ENCODE data around the gene SIGLECL1. TPM values are rescaled to one million over a fixed set of nuclear protein-coding genes. Genes with fewer than 3 reads are reported as not detected.

Gene SIGLECL1
- total RNA-seq, 2 experiments from 2014 or later, result 0.18 TPM; not detected in 1

DNA sequence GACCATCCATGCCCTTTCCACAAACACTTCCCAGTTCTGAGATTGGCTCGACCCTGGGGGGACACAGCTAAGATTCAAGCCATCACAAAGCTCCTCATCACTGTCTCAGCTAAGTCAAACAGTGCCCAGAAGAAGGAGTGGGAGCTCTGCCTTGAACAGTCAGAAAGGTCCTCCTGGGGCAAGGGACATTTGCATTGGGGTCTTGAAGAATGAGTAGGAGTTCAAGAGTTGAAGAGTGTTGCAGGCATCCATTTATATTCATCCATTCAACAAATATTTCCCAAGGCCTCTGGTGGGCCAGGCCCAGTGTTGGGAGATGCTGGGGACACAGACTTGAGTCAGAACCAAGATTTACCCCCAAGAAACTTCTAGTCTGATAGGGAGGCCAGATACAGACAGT is 67.1 kb downstream of the SIGLECL1 start:
- no peaks in the 10 kb centered on the region for H3K36me3 Mint-ChIP-seq (ENCODE audit: low read depth)
- POLR2A ChIA-PET, result no interaction called here
- H3K27me3 Mint-ChIP-seq, result peaks cover 35% of the 10 kb centered on the region
- H3K4me1 Mint-ChIP-seq, result peaks cover 7% of the 10 kb centered on the region
- no peak for DNase-seq
- H3K27ac Mint-ChIP-seq, result no peak overlapping the region
- no peak overlapping the region for H3K4me3 Mint-ChIP-seq
- CTCF ChIA-PET, result no interaction called here
- H3K9me3 Mint-ChIP-seq, result no peaks in the 10 kb centered on the region

Other genes with a start within 250 kb of the SIGLECL1 start
- gene KLK8, start 249.5 kb upstream of the SIGLECL1 start, total RNA-seq, result not detected
- gene KLK10, start 231.4 kb upstream of the SIGLECL1 start, total RNA-seq, result not detected
- not detected for gene KLK11, start 224.5 kb upstream of the SIGLECL1 start, total RNA-seq
- not detected for gene KLK12, start 216.1 kb upstream of the SIGLECL1 start, total RNA-seq
- not detected for gene KLK13, start 186.0 kb upstream of the SIGLECL1 start, total RNA-seq
- gene KLK14, start 168.2 kb upstream of the SIGLECL1 start, total RNA-seq, result under 1 TPM in 1 of 2 experiments, not detected in 1; 0.20 TPM
- gene CTU1, start 142.7 kb upstream of the SIGLECL1 start, total RNA-seq, result 1 to 10 TPM; 9.0 to 9.4 TPM
- 1 to 10 TPM; 1.1 to 1.7 TPM for gene SIGLEC9, start 126.2 kb upstream of the SIGLECL1 start, total RNA-seq
- not detected for gene SIGLEC7, start 108.8 kb upstream of the SIGLECL1 start, total RNA-seq
- 10 to 100 TPM; 21.1 to 23.7 TPM for gene CD33, start 26.0 kb upstream of the SIGLECL1 start, total RNA-seq
- gene IGLON5, start 60.6 kb downstream of the SIGLECL1 start, total RNA-seq, result under 1 TPM; 0.68 to 0.81 TPM
- 1 to 10 TPM; 2.3 to 2.5 TPM for gene VSIG10L, start 91.1 kb downstream of the SIGLECL1 start, total RNA-seq
- 100 to 1,000 TPM; 126 to 131 TPM for gene ETFB, start 115.3 kb downstream of the SIGLECL1 start, total RNA-seq
- gene CLDND2, start 117.9 kb downstream of the SIGLECL1 start, total RNA-seq, result 1 to 10 TPM; 6.4 to 8.2 TPM
- gene NKG7, start 121.6 kb downstream of the SIGLECL1 start, total RNA-seq, result 100 to 1,000 TPM; 417 to 428 TPM
- gene LIM2, start 136.9 kb downstream of the SIGLECL1 start, total RNA-seq, result not detected
- gene C19orf84, start 139.5 kb downstream of the SIGLECL1 start, total RNA-seq, result not detected
- under 1 TPM; 0.45 to 0.88 TPM for gene SIGLEC10, start 166.6 kb downstream of the SIGLECL1 start, total RNA-seq
- not detected for gene SIGLEC8, start 207.4 kb downstream of the SIGLECL1 start, total RNA-seq
- gene CEACAM18, start 227.5 kb downstream of the SIGLECL1 start, total RNA-seq, result not detected